GM19240 (cell line): ENCODE data around the gene SNRNP25.
A peak's percentile ranks its signal among the peaks of the same experiment; 100 is the strongest.
"Not testable (repeated sequence)": the region's sequence is repeated elsewhere in the genome, so short reads cannot be mapped to it uniquely, and the experiment has no call there.

Source experiments
- DNase-seq: peaks from one replicate; pipeline ENCODE4 v3.0.0; 2011; ENCODE audit warnings: low spot score; ENCODE audit not compliant: insufficient read length

The SNRNP25 gene

GRCh38 chr16:53346-54236, at the start of gene SNRNP25, which contains the start of gene POLR3K:
SNRNP25 (plus strand) TSS chr16:53828; CDS start chr16:54017, 189 bp downstream.
POLR3K (minus strand) TSS chr16:53608; CDS start chr16:53586, 22 bp downstream.
- peak; percentile 100 for DNase-seq

GRCh38 chr16:9903-10665, 43.5 kb upstream of the SNRNP25 start:
- DNase-seq, result no peak

GRCh38 chr16:10772-11171, 42.9 kb upstream of the SNRNP25 start:
- not testable (repeated sequence) for DNase-seq

GRCh38 chr16:17062-17765, 36.4 kb upstream of the SNRNP25 start:
- not testable (repeated sequence) for DNase-seq

GRCh38 chr16:20886-21285, 32.7 kb upstream of the SNRNP25 start:
- not testable (repeated sequence) for DNase-seq

- DNase-seq, result not testable (repeated sequence)
Observed at GRCh38 chr16:24151-24550, 29.5 kb upstream of the SNRNP25 start.

- not testable (repeated sequence) for DNase-seq
Observed at GRCh38 chr16:25926-26348, 27.7 kb upstream of the SNRNP25 start.

- DNase-seq, result not testable (repeated sequence)
Observed at GRCh38 chr16:30627-31026, 23.0 kb upstream of the SNRNP25 start.

GRCh38 chr16:33154-33876, 20.3 kb upstream of the SNRNP25 start:
- not testable (repeated sequence) for DNase-seq

- no peak for DNase-seq
Observed at GRCh38 chr16:33877-34647, 19.6 kb upstream of the SNRNP25 start.

- DNase-seq, result no peak
Observed at GRCh38 chr16:34648-34987, 19.0 kb upstream of the SNRNP25 start.

GRCh38 chr16:35011-35677, 18.5 kb upstream of the SNRNP25 start:
- DNase-seq, result no peak

GRCh38 chr16:35678-36305, 17.8 kb upstream of the SNRNP25 start:
- DNase-seq, result no peak

- no peak for DNase-seq
Observed at GRCh38 chr16:36336-36984, 17.2 kb upstream of the SNRNP25 start.

- DNase-seq, result no peak
Observed at GRCh38 chr16:37511-37910, 16.1 kb upstream of the SNRNP25 start.

- not testable (repeated sequence) for DNase-seq
Observed at GRCh38 chr16:38206-38605, 15.4 kb upstream of the SNRNP25 start.

GRCh38 chr16:38941-39892, 14.4 kb upstream of the SNRNP25 start:
- peak; percentile 87 for DNase-seq
